IMR-90 (cell line): ENCODE measurements around the gene RETREG1. TPM values are rescaled to one million over a fixed set of nuclear protein-coding genes. Genes with fewer than 3 reads are reported as not detected.

ENCODE experiments used
- ATAC-seq: fragments of 200-7000 bp; cut with Tn5 transposase; 2 replicates; pipeline ENCODE4 v1.9.1; 2020; ENCODE audit warnings: low read depth, mild to moderate bottlenecking, moderate library complexity
- BruUV-seq: library from RNA; stranded (reverse); fragments of 400-500 nt; replicated peaks from 2 replicates; lab custom pipeline; 2021; lab: Mats Ljungman, UMichigan
- CTCF ChIA-PET: fragments of 300-600 bp; formaldehyde crosslinking; extraction: SDS; loops from one replicate; lab custom pipeline; 2021; ENCODE audit warnings: antibody characterized with exemption; lab: Yijun Ruan, JAX
- POLR2A ChIA-PET: fragments of 300-600 bp; sonication (Branson Sonifier 250); formaldehyde crosslinking; loops from one replicate; lab custom pipeline; 2022; ENCODE audit warnings: antibody characterized with exemption; ENCODE audit not compliant: unreplicated experiment; lab: Charles Lee
- DNase-seq: peaks from one replicate; pipeline ENCODE4 v3.0.0; 2013
- H2AFZ ChIP-seq: replicated peaks from 2 replicates; pipeline ENCODE3; 2013; ENCODE audit warnings: low read length, mild to moderate bottlenecking; ENCODE audit not compliant: poor library complexity
- H2AK5ac ChIP-seq: 2 replicates; pipeline ENCODE4 v1.6.1; 2013; ENCODE audit warnings: low read depth, low read length, inconsistent platforms
- H2AK9ac ChIP-seq: replicated peaks from 2 replicates; pipeline ENCODE3; 2013; ENCODE audit warnings: mild to moderate bottlenecking, low read depth, low read length, moderate library complexity; ENCODE audit not compliant: poor library complexity
- H2BK120ac ChIP-seq: 2 replicates; pipeline ENCODE4 v1.6.1; 2013; ENCODE audit warnings: low read depth, low read length, inconsistent platforms
- H2BK15ac ChIP-seq: 3 replicates; pipeline ENCODE4 v1.6.1; 2013; ENCODE audit warnings: low read depth, low read length, inconsistent platforms
- H2BK20ac ChIP-seq: 2 replicates; pipeline ENCODE4 v1.6.1; 2013; ENCODE audit warnings: low read depth, mild to moderate bottlenecking, inconsistent platforms, low read length, moderate library complexity
- H2BK5ac ChIP-seq: 2 replicates; pipeline ENCODE4 v1.6.1; 2013; ENCODE audit warnings: mild to moderate bottlenecking, low read depth, low read length, inconsistent platforms; ENCODE audit not compliant: poor library complexity, severe bottlenecking
- H3K14ac ChIP-seq: replicated peaks from 2 replicates; pipeline ENCODE4 v1.6.1; 2013; ENCODE audit warnings: low read depth, low read length, inconsistent platforms
- H3K18ac ChIP-seq: 2 replicates; pipeline ENCODE4 v1.6.1; 2013; ENCODE audit warnings: low read depth, low read length, control low read depth
- H3K23ac ChIP-seq: 2 replicates; pipeline ENCODE4 v1.6.1; 2013; ENCODE audit warnings: low read depth, low read length, inconsistent platforms
- H3K27ac ChIP-seq: 2 replicates; pipeline ENCODE4 v1.5.1; 2013; ENCODE audit warnings: mild to moderate bottlenecking, control low read depth, low read length; ENCODE audit not compliant: insufficient read depth
- H3K27me3 ChIP-seq: 2 replicates; pipeline ENCODE4 v1.6.1; 2013; ENCODE audit warnings: low read length; ENCODE audit not compliant: control insufficient read depth, insufficient read depth
- H3K36me3 ChIP-seq: 2 replicates; pipeline ENCODE4 v1.6.1; 2013; ENCODE audit warnings: low read length, mixed read lengths; ENCODE audit not compliant: control insufficient read depth, insufficient read depth
- H3K4ac ChIP-seq: 2 replicates; pipeline ENCODE4 v1.6.1; 2013; ENCODE audit warnings: low read depth, low read length, inconsistent platforms
- H3K4me1 ChIP-seq: 2 replicates; pipeline ENCODE4 v1.6.1; 2013; ENCODE audit warnings: low read length, mixed read lengths; ENCODE audit not compliant: control insufficient read depth, insufficient read depth
- H3K4me2 ChIP-seq: 2 replicates; pipeline ENCODE4 v1.6.1; 2013; ENCODE audit warnings: low read depth, mild to moderate bottlenecking, control low read depth, low read length, moderate library complexity
- H3K4me3 ChIP-seq: 2 replicates; pipeline ENCODE4 v1.5.1; 2013; ENCODE audit warnings: low read depth, mild to moderate bottlenecking, control low read depth, low read length, moderate library complexity; ENCODE audit not compliant: insufficient read depth
- H3K56ac ChIP-seq: 2 replicates; pipeline ENCODE4 v1.6.1; 2013; ENCODE audit warnings: low read length, inconsistent platforms; ENCODE audit not compliant: insufficient read depth; ENCODE audit errors: extremely low read depth
- H3K79me1 ChIP-seq, 2 experiments: 2 replicates each; pipeline ENCODE4 v1.6.1; 2013; ENCODE audit warnings: low read length in 2 of 2, inconsistent platforms in 1 of 2, low read depth in 1 of 2
- H3K9ac ChIP-seq: 2 replicates; pipeline ENCODE4 v1.6.1; 2013; ENCODE audit warnings: low read depth, low read length, control low read depth
- H3K9me1 ChIP-seq: 2 replicates; pipeline ENCODE4 v1.6.1; 2013; ENCODE audit warnings: low read length, inconsistent platforms; ENCODE audit not compliant: insufficient read depth
- H3K9me3 ChIP-seq: 2 replicates; pipeline ENCODE4 v1.6.1; 2013; ENCODE audit warnings: low read length; ENCODE audit not compliant: control insufficient read depth, insufficient read depth
- H4K20me1 ChIP-seq: 2 replicates; pipeline ENCODE4 v1.6.1; 2013; ENCODE audit warnings: low read length, inconsistent platforms; ENCODE audit not compliant: insufficient read depth
- H4K5ac ChIP-seq: 2 replicates; pipeline ENCODE4 v1.6.1; 2013; ENCODE audit warnings: mild to moderate bottlenecking, low read depth, low read length, control low read depth
- H4K8ac ChIP-seq, 2 experiments: 2 replicates each; pipeline ENCODE4 v1.6.1; 2013; ENCODE audit warnings: low read depth in 2 of 2, low read length in 2 of 2, control low read depth in 1 of 2, inconsistent platforms in 1 of 2
- H4K91ac ChIP-seq: 2 replicates; pipeline ENCODE4 v1.6.1; 2013; ENCODE audit warnings: low read depth, low read length, inconsistent platforms; ENCODE audit not compliant: insufficient read depth
- BHLHE40 ChIP-seq: fragments of 150-350 bp; IDR thresholded peaks from 2 replicates; pipeline ENCODE4 v1.6.1; 2016; ENCODE audit warnings: mild to moderate bottlenecking, low read depth, low read length
- CEBPB ChIP-seq: IDR thresholded peaks from 2 replicates; pipeline ENCODE4 v1.6.1; 2012; ENCODE audit warnings: low read depth, low read length, improper control_type of control experiment
- CHD1 ChIP-seq: IDR thresholded peaks from 2 replicates; pipeline ENCODE4 v1.6.1; 2012; ENCODE audit warnings: low read depth, low read length, improper control_type of control experiment
- ELK1 ChIP-seq: fragments of 150-350 bp; IDR thresholded peaks from 2 replicates; pipeline ENCODE4 v1.6.1; 2016; ENCODE audit warnings: low read depth, mild to moderate bottlenecking, low read length, moderate library complexity, borderline replicate concordance
- FOS ChIP-seq: fragments of 150-350 bp; IDR thresholded peaks from 2 replicates; pipeline ENCODE4 v1.6.1; 2016; ENCODE audit warnings: low read depth, low read length
- MAFK ChIP-seq: IDR thresholded peaks from 2 replicates; pipeline ENCODE4 v1.6.1; 2012; ENCODE audit warnings: low read depth, low read length, improper control_type of control experiment
- MAZ ChIP-seq: IDR thresholded peaks from 2 replicates; pipeline ENCODE4 v1.6.1; 2012; ENCODE audit warnings: low read depth, mild to moderate bottlenecking, low read length, improper control_type of control experiment, moderate library complexity, borderline replicate concordance
- MXI1 ChIP-seq: IDR thresholded peaks from 2 replicates; pipeline ENCODE4 v1.6.1; 2012; ENCODE audit warnings: low read depth, mild to moderate bottlenecking, low read length, moderate library complexity, borderline replicate concordance
- NFE2L2 ChIP-seq: fragments of 150-350 bp; IDR thresholded peaks from 2 replicates; pipeline ENCODE4 v1.6.1; 2016; ENCODE audit warnings: low read depth, mild to moderate bottlenecking, low read length
- RAD21 ChIP-seq: IDR thresholded peaks from 2 replicates; pipeline ENCODE4 v1.6.1; 2012; ENCODE audit warnings: low read length, improper control_type of control experiment
- RCOR1 ChIP-seq: IDR thresholded peaks from 2 replicates; pipeline ENCODE4 v1.6.1; 2012; ENCODE audit warnings: mild to moderate bottlenecking, low read length, improper control_type of control experiment; ENCODE audit not compliant: insufficient replicate concordance
- RFX5 ChIP-seq: IDR thresholded peaks from 2 replicates; pipeline ENCODE4 v1.8.0; 2012; ENCODE audit warnings: low read depth, mild to moderate bottlenecking, low read length, moderate library complexity
- SMC3 ChIP-seq: fragments of 150-350 bp; IDR thresholded peaks from 2 replicates; pipeline ENCODE4 v1.6.1; 2016; ENCODE audit warnings: low read depth, mild to moderate bottlenecking, antibody characterized with exemption, low read length, moderate library complexity
- USF2 ChIP-seq: fragments of 150-350 bp; IDR thresholded peaks from 2 replicates; pipeline ENCODE4 v1.6.1; 2017; ENCODE audit warnings: mild to moderate bottlenecking, antibody characterized with exemption, low read length, low read depth
- WGBS, 2 experiments: methylation state at CpG; one replicate each; pipeline versions ENCODE4 v1.1.5 to v1.1.7; 2013; ENCODE audit warnings: missing lambda C conversion rate in 2 of 2; ENCODE audit not compliant: insufficient read length in 1 of 2; ENCODE audit errors: extremely low coverage in 2 of 2; 5-methylcytosine and 5-hydroxymethylcytosine counted together
- dilution Hi-C: fragments of 300-500 bp; cut with HindIII; formaldehyde crosslinking; loops from one replicate; pipeline ENCODE4 v1.14.3; 2018; ENCODE audit warnings: low sequenced_read_pairs; ENCODE audit not compliant: unreplicated experiment
- in situ Hi-C: fragments of 300-500 bp; cut with MboI; formaldehyde crosslinking; loops from 3 replicates; pipeline ENCODE4 v1.14.3; 2019; ENCODE audit warnings: low sequenced_read_pairs, inconsistent platforms, mixed read lengths
- intact Hi-C: fragments of 100-400 bp; cut with micrococcal nuclease; formaldehyde crosslinking; loops from 2 replicates; pipeline ENCODE4 v1.10.0; 2022
- polyA plus RNA-seq, 3 experiments: library from polyadenylated mRNA; depleted of rRNA; stranded (reverse); fragments of >200 nt; gene quantifications; 2 replicates each; pipeline ENCODE4 v1.2.3, GENCODE V29; 2012; ENCODE audit warnings: low replicate concordance in 1 of 3
- total RNA-seq: library from RNA; depleted of rRNA; stranded (reverse); fragments of >200 nt; gene quantifications from 2 replicates; pipeline ENCODE4 v1.2.3, GENCODE V29; 2012

RETREG1 gene
- total and polyA plus RNA-seq, 2 of the 4 experiments (the other 2 are of a cell fraction): not detected

DNA sequence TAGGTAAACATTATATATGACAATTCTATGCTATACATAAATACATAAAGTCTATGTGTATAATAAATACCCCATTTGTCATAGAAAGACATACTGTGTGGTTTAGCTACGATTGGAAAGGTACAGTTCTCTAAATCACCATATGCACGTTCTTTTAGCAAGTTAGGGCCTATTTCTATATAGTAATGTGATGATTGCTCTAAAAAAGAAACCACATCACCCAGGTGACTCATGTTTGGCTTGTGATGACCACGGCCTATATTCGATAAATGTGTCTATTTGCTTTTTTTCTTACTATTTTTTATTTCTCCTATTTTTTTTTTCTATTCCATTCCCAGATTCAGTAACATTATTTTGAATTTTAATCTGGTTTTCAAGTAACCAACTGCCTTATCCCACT, 34.7 kb downstream of the RETREG1 start:
- intact Hi-C loops: no loop called here
- Histone ChIP-seq H3K27me3 (peaks cover 16% of the 10 kb centered on the region), H2BK120ac (no peak overlapping the region), H3K9ac (no peak overlapping the region), H3K4me1 (no peaks in the 10 kb centered on the region), H4K8ac (no peak overlapping the region), H4K91ac (no peak overlapping the region), H2AK5ac (no peak overlapping the region), H2BK5ac (no peak overlapping the region), H2AFZ (no peak overlapping the region), H3K14ac (no peak overlapping the region), H2BK15ac (no peak overlapping the region), H4K5ac (no peak overlapping the region), H3K27ac (no peak overlapping the region), H3K4me2 (no peak overlapping the region), H3K18ac (no peak overlapping the region), H2BK20ac (no peak overlapping the region), H3K56ac (no peak overlapping the region), H3K9me1 (no peaks in the 10 kb centered on the region; the same call in 1 of the 2 replicates), H3K4ac (no peak overlapping the region), H4K20me1 (no peaks in the 10 kb centered on the region), H3K79me1 (no peaks in the 10 kb centered on the region), H3K36me3 (no peaks in the 10 kb centered on the region), H3K23ac (no peak overlapping the region), H2AK9ac (no peak overlapping the region), H3K4me3 (no peak overlapping the region), H3K9me3 (peaks cover 3% of the 10 kb centered on the region; the same call in 1 of the 2 replicates)
- POLR2A ChIA-PET: no interaction called here
- CTCF ChIA-PET: interaction anchor here (0.5 kb wide), 1 partner anchor 1586 kb away, joined by 3 read pairs; no protein-coding TSS in a partner anchor
- ATAC-seq (no peak), DNase-seq (no peak)
- no CpG with 5 or more reads among the region's 4 CpGs for WGBS, 2 experiments
- TF ChIP-seq RAD21 (no peak), MAFK (no peak), CHD1 (no peak), RCOR1 (no peak), SMC3 (no peak), USF2 (no peak), FOS (no peak), ELK1 (no peak), NFE2L2 (no peak), CEBPB (no peak), BHLHE40 (no peak), MXI1 (no peak), MAZ (no peak), RFX5 (no peak)
- dilution Hi-C loops: no loop called here
- in situ Hi-C loops: no loop called here
- BruUV-seq: no TSS peak
